Activated gamma-delta T cell treated with Interleukin-2 at 50 U/mL for 16 hours (primary cell): Measurements from ENCODE around the gene NTS.

Experiments used
- DNase-seq: peaks from one replicate; pipeline ENCODE4 v3.0.0-alpha.2; 2020

NTS gene

GRCh38 chr12:85923767-85924331 lies 49.8 kb downstream of the NTS start:
- no peak for DNase-seq

- no peak for DNase-seq
Observed at GRCh38 chr12:85927166-85927565, 53.1 kb downstream of the NTS start.
